ENCODE data around the gene NFIX. TPM values are rescaled to one million over a fixed set of nuclear protein-coding genes. Genes with fewer than 3 reads are reported as not detected.
A peak's percentile ranks its signal among the peaks of the same experiment; 100 is the strongest.
"Not testable (repeated sequence)": the region's sequence is repeated elsewhere in the genome, so short reads cannot be mapped to it uniquely, and the experiment has no call there.

The NFIX gene
- total RNA-seq, 1 experiment from 2014 or later: 144 TPM

DNA sequence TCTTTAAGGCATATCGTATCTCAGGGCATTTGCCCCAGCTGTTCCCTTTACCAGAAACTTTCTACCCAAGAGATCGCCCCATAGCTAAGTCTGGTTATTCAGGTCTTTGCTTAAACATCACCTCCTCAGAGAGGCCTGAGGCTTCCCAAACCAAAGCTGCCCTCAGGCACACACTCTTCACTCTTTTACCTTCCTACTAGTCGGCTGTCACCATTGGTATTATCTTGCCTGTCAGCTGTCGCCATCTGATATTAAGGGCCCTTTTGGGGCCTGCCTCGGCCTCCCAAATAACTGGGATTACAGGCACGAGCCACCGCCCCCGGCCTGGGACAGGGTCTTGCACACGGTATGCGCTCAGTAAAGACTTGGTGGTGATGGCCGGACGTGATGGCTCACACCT is 39.3 kb upstream of the NFIX start:
- Histone ChIP-seq H3K9me3 (ENCODE audit: control insufficient read depth, insufficient read depth, low read depth, low read length) (no peaks in the 10 kb centered on the region), H3K27ac (ENCODE audit: low read length) (peak overlapping the region; percentile 58), H3K4me3 (ENCODE audit: low read depth in 2 of 2, low read length in 2 of 2) (peak overlapping the region; percentile 72 to 78), H3K36me3 (ENCODE audit: control insufficient read depth, insufficient read depth, low read length) (peaks cover 7% of the 10 kb centered on the region), H3K4me1 (ENCODE audit: control insufficient read depth, insufficient read depth, low read length) (peaks cover 30% of the 10 kb centered on the region), H3K27me3 (ENCODE audit: control insufficient read depth, insufficient read depth, low read length) (no peaks in the 10 kb centered on the region)
- ChIA-PET CTCF (no interaction called here), POLR2A (no interaction called here)
- DNase-seq (ENCODE audit: low read depth, low spot score) (no peak), ATAC-seq (no peak)
- TF ChIP-seq, protein P1, sequence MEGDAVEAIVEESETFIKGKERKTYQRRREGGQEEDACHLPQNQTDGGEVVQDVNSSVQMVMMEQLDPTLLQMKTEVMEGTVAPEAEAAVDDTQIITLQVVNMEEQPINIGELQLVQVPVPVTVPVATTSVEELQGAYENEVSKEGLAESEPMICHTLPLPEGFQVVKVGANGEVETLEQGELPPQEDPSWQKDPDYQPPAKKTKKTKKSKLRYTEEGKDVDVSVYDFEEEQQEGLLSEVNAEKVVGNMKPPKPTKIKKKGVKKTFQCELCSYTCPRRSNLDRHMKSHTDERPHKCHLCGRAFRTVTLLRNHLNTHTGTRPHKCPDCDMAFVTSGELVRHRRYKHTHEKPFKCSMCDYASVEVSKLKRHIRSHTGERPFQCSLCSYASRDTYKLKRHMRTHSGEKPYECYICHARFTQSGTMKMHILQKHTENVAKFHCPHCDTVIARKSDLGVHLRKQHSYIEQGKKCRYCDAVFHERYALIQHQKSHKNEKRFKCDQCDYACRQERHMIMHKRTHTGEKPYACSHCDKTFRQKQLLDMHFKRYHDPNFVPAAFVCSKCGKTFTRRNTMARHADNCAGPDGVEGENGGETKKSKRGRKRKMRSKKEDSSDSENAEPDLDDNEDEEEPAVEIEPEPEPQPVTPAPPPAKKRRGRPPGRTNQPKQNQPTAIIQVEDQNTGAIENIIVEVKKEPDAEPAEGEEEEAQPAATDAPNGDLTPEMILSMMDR (IDR thresholded peaks at IDR 0.05): no peak
- TF ChIP-seq, protein P2, sequence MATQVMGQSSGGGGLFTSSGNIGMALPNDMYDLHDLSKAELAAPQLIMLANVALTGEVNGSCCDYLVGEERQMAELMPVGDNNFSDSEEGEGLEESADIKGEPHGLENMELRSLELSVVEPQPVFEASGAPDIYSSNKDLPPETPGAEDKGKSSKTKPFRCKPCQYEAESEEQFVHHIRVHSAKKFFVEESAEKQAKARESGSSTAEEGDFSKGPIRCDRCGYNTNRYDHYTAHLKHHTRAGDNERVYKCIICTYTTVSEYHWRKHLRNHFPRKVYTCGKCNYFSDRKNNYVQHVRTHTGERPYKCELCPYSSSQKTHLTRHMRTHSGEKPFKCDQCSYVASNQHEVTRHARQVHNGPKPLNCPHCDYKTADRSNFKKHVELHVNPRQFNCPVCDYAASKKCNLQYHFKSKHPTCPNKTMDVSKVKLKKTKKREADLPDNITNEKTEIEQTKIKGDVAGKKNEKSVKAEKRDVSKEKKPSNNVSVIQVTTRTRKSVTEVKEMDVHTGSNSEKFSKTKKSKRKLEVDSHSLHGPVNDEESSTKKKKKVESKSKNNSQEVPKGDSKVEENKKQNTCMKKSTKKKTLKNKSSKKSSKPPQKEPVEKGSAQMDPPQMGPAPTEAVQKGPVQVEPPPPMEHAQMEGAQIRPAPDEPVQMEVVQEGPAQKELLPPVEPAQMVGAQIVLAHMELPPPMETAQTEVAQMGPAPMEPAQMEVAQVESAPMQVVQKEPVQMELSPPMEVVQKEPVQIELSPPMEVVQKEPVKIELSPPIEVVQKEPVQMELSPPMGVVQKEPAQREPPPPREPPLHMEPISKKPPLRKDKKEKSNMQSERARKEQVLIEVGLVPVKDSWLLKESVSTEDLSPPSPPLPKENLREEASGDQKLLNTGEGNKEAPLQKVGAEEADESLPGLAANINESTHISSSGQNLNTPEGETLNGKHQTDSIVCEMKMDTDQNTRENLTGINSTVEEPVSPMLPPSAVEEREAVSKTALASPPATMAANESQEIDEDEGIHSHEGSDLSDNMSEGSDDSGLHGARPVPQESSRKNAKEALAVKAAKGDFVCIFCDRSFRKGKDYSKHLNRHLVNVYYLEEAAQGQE (IDR thresholded peaks at IDR 0.05; ENCODE audit: insufficient read depth in 1 of 2, low read depth in 2 of 2, low read length in 1 of 2): no peak
- 0 out of 2 replicates have a peak, but pooled peaks have one; percentile 3 for TF ChIP-seq POLR2AphosphoS5 (IDR thresholded peaks at IDR 0.05; ENCODE audit: low read depth, low read length)
- in situ Hi-C loops (cut with HindIII; ENCODE audit: low pct_unique_long_range_greater_than_20kb, low sequenced_read_pairs): no loop called here
- BruUV-seq (replicated peaks): no TSS peak
- intact Hi-C loops (cut with micrococcal nuclease; ENCODE audit: unreplicated experiment): no loop called here

DNA sequence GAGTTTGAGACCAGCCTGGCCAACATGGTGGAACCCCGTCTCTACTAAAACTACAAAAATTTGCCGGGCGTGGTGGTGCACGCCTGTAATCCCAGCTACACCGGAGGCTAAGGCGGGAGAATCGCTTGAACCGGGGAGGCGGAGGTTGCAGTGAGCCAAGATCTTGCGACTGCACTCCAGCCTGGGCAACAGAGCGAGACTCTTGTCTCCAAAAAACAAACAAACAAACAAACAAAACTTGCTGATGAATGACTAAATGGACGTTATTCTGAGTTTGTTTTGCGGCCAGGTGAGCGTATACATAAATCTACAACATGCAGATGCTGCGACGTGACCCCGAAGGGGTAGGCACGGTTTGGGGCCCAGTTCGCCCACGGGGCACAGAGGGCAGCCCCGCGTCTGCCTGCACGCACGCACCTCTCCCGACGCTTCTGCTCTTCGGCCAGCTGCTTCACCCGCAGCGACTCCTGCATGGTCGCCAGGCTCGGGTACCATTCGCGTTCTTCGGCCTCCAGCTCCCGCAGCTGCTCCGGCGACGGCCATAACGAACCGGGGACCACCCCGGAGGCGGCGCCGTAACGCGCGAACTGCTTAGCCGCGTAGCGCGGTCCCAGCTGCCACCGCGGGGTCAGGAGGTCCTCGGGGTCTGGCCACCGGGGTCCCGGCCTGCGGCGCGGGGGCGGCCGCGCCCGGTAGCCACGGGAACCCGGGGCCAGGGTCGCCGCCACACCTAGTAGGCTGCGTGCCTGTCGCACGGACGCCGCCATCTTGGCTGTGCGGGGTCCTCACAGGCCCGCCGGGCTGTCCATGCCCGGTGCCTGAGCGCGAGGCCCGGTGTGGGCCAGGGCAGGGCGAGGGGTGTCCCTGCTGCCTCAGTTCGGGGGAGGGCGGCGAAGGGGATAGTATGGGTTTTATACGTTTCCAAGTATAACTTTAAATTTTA is 38.6 kb upstream of the NFIX start, which contains the start of gene GADD45GIP1:
TSS of gene GADD45GIP1 (minus strand) at position 778 of the 943 bp plus-strand sequence. CDS start at position 767, 11 bp downstream.
- ChIA-PET POLR2A (no interaction called here), CTCF (interaction anchor here (0.6 kb wide), 1 partner anchor 23 kb away, joined by 5 read pairs; no protein-coding TSS in a partner anchor)
- peak; percentile 92 for ATAC-seq
- in situ Hi-C loops (cut with HindIII; ENCODE audit: low pct_unique_long_range_greater_than_20kb, low sequenced_read_pairs) (no loop called here), intact Hi-C loops (cut with micrococcal nuclease; ENCODE audit: unreplicated experiment) (no loop called here)
- Histone ChIP-seq H3K9me3 (ENCODE audit: control insufficient read depth, insufficient read depth, low read depth, low read length) (no peaks in the 10 kb centered on the region), H3K27ac (ENCODE audit: low read length) (peak within 1 kb of the TSS; percentile 58), H3K27me3 (ENCODE audit: control insufficient read depth, insufficient read depth, low read length) (no peaks in the 10 kb centered on the region), H3K36me3 (ENCODE audit: control insufficient read depth, insufficient read depth, low read length) (peaks cover 7% of the 10 kb centered on the region), H3K4me1 (ENCODE audit: control insufficient read depth, insufficient read depth, low read length) (peaks cover 30% of the 10 kb centered on the region), H3K4me3 (ENCODE audit: low read depth in 2 of 2, low read length in 2 of 2) (peak within 1 kb of the TSS; percentile 72 to 78)
- TF ChIP-seq POLR2AphosphoS5 (IDR thresholded peaks at IDR 0.05; ENCODE audit: low read depth, low read length) (peak; percentile 84), SIN3A (IDR thresholded peaks at IDR 0.05; ENCODE audit: borderline replicate concordance, insufficient read depth, low read depth, low read length) (peak; percentile 48; the same call in 1 of the 2 replicates)
- TF ChIP-seq, protein P1 (IDR thresholded peaks at IDR 0.05): no peak
- DNase-seq (ENCODE audit: low read depth, low spot score): no peak
- BruUV-seq (replicated peaks): no TSS peak

DNA sequence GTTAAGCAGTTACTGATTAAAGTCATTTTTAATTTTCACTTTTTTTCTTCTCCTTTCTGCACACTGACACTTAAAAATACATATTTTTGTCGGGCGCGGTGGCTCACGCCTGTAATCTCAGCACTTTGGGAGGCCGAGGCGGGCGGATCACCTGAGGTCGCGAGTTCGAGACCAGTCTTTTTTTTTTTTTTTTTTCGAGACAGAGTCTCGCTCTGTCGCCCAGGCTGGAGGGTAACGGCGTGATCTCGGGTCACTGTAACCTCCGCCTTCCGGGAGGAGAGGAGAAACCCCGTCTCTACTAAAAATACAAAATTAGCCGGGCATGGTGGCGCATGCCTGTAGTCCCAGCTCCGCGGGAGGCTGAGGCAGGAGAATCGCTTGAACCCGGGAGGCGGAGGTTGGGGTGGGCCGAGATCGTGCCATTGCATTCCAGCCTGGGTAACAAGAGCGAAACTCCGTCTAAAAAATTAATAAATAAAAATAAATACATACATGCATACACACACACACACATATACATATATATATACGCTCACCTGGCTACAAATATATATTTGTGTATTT is 37.8 kb upstream of the NFIX start:
- H3K27me3 ChIP-seq (ENCODE audit: control insufficient read depth, insufficient read depth, low read length); CTCF ChIA-PET; in situ Hi-C loops (cut with HindIII; ENCODE audit: low pct_unique_long_range_greater_than_20kb, low sequenced_read_pairs); H3K36me3 ChIP-seq (ENCODE audit: control insufficient read depth, insufficient read depth, low read length); H3K9me3 ChIP-seq (ENCODE audit: control insufficient read depth, insufficient read depth, low read depth, low read length); POLR2A ChIA-PET; intact Hi-C loops (cut with micrococcal nuclease; ENCODE audit: unreplicated experiment); BruUV-seq (replicated peaks); DNase-seq (ENCODE audit: low read depth, low spot score): not testable (repeated sequence)
- H3K27ac ChIP-seq (ENCODE audit: low read length): peak overlapping the region; percentile 58
- ATAC-seq: peak; percentile 8
- peaks cover 29% of the 10 kb centered on the region for H3K4me1 ChIP-seq (ENCODE audit: control insufficient read depth, insufficient read depth, low read length)
- peak overlapping the region; percentile 72 to 78 for H3K4me3 ChIP-seq (ENCODE audit: low read depth in 2 of 2, low read length in 2 of 2)

All from Panc1 (cell line).